ENCODE results near the gene PTPRK. TPM values are rescaled to one million over a fixed set of nuclear protein-coding genes. Genes with fewer than 3 reads are reported as not detected.

Gene PTPRK
- total RNA-seq, 1 donor from 2014 or later, result 18.4 TPM

DNA sequence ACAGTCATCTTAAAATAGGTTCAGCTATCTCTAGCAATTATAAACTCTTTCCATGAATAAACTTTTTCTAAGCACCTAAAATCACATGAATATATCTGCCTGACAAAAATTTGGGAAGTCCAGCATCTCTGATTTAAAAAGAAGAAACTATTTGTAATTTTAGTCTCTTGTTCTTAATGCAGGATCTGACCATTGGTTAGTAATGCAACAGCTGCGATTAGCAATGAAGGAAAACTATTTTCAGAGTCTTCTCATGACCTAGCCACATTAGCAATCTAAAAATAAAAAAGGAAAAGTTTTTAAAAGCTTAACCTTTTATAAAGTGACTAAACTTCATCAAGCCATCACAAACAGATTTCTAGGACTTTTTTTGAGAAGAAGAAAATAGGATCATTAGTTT lies 97.5 kb downstream of the PTPRK start:
- H3K9me3 ChIP-seq (replicated peaks), result peaks cover 12% of the 10 kb centered on the region
- no peaks in the 10 kb centered on the region for H3K27me3 ChIP-seq (ENCODE audit: low read depth)
- H3K4me3 ChIP-seq, result no peak overlapping the region
- TF ChIP-seq, protein P1, sequence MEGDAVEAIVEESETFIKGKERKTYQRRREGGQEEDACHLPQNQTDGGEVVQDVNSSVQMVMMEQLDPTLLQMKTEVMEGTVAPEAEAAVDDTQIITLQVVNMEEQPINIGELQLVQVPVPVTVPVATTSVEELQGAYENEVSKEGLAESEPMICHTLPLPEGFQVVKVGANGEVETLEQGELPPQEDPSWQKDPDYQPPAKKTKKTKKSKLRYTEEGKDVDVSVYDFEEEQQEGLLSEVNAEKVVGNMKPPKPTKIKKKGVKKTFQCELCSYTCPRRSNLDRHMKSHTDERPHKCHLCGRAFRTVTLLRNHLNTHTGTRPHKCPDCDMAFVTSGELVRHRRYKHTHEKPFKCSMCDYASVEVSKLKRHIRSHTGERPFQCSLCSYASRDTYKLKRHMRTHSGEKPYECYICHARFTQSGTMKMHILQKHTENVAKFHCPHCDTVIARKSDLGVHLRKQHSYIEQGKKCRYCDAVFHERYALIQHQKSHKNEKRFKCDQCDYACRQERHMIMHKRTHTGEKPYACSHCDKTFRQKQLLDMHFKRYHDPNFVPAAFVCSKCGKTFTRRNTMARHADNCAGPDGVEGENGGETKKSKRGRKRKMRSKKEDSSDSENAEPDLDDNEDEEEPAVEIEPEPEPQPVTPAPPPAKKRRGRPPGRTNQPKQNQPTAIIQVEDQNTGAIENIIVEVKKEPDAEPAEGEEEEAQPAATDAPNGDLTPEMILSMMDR (IDR thresholded peaks at IDR 0.05; ENCODE audit: borderline replicate concordance), result no peak
- no peak for DNase-seq
- peak overlapping the region; percentile 61 for H3K27ac ChIP-seq (replicated peaks)
- peaks cover 67% of the 10 kb centered on the region for H3K4me1 ChIP-seq
- no peaks in the 10 kb centered on the region for H3K36me3 ChIP-seq
- intact Hi-C loops (cut with micrococcal nuclease), result no loop called here

DNA sequence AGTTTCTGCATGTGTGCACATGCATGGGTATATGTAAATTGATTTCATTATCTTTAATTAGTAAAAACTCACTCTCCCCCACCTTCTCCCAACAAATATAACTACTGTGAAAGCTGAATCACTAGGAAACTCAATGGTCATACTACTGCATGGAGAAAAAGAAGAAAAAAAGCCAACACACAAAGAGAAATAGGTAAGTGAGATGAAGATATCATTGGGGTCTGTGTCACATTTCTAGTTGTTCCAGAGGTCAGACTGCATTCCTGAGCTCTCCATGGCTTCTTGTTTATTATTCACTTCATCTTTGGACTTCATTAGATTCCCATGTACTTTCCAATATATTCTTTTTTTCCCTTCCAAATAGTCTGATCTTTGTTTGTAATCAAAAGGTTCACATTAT lies 98.2 kb downstream of the PTPRK start:
- H3K36me3 ChIP-seq, result no peaks in the 10 kb centered on the region
- no peak for DNase-seq
- peaks cover 68% of the 10 kb centered on the region for H3K4me1 ChIP-seq
- TF ChIP-seq, protein P1 (IDR thresholded peaks at IDR 0.05; ENCODE audit: borderline replicate concordance), result no peak
- H3K27me3 ChIP-seq (ENCODE audit: low read depth), result no peaks in the 10 kb centered on the region
- H3K27ac ChIP-seq (replicated peaks), result peak overlapping the region; percentile 61
- no peak overlapping the region for H3K4me3 ChIP-seq
- H3K9me3 ChIP-seq (replicated peaks), result peaks cover 12% of the 10 kb centered on the region
- intact Hi-C loops (cut with micrococcal nuclease), result no loop called here

DNA sequence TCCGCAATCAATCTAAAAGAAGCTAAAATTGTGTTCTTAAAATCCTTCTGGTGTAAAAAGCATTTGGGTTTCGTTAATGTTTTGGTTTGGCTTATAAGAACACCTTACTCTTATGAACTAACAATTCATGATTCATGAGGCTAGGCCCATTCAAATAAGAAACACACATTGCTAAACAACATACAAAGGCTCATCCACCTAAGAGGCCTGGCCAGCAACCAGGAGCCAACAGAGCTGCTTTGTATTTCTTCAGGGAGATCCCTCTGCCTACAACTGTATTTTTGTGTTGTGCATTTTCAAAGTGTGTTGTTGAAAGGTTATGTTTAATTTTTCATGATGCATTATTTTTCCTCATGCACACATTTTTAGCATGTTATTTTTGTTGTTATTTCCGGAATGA lies 98.6 kb downstream of the PTPRK start:
- Histone ChIP-seq H3K4me3 (no peak overlapping the region), H3K27me3 (ENCODE audit: low read depth) (no peaks in the 10 kb centered on the region), H3K4me1 (peaks cover 66% of the 10 kb centered on the region), H3K36me3 (no peaks in the 10 kb centered on the region), H3K9me3 (replicated peaks) (peaks cover 12% of the 10 kb centered on the region), H3K27ac (replicated peaks) (peak overlapping the region; percentile 61)
- DNase-seq, result no peak
- intact Hi-C loops (cut with micrococcal nuclease), result no loop called here
- TF ChIP-seq, protein P1 (IDR thresholded peaks at IDR 0.05; ENCODE audit: borderline replicate concordance), result no peak

DNA sequence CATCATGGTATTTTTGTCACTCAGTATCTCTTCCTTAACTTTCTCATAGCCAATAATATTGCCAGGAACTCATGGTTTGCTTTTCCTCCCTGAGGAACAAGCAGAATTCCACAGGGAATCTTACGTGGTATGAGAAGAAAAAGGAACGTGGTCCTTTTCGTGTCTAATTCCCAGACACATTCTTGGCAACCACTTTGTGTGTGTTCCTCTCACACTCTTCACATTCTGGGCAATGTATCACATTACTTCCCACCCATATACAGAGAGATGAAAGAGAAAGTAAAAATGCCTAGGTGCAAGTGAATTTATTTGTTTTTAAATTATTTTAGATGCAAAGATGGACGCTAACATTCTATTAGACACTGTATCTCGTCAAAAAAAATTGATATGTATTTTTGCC lies 102.7 kb downstream of the PTPRK start:
- H3K27ac ChIP-seq (replicated peaks), result peak overlapping the region; percentile 61
- H3K9me3 ChIP-seq (replicated peaks), result peaks cover 12% of the 10 kb centered on the region
- intact Hi-C loops (cut with micrococcal nuclease), result no loop called here
- no peaks in the 10 kb centered on the region for H3K36me3 ChIP-seq
- TF ChIP-seq, protein P1 (IDR thresholded peaks at IDR 0.05; ENCODE audit: borderline replicate concordance), result no peak
- peaks cover 47% of the 10 kb centered on the region for H3K4me1 ChIP-seq
- DNase-seq, result no peak
- peak overlapping the region; percentile 20 for H3K4me3 ChIP-seq
- H3K27me3 ChIP-seq (ENCODE audit: low read depth), result no peaks in the 10 kb centered on the region

DNA sequence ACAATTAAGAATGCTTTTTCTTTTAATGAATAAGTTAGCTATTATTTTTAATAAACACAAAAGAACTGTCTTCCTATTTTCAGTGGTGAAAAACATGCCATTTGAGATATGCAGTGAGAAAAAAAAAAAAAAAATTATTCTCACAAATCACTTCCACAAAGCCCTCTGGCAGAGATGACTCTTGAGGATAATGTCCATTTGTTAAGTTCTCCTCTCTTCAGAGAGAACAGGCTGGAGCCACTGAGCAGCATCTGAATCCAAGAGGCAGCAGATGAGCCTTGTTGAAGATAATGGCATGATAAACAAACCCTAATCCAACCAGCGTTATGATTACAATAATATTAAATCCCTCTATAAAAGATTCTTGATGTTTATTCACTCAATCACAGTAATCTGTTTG lies 105.0 kb downstream of the PTPRK start:
- peaks cover 12% of the 10 kb centered on the region for H3K9me3 ChIP-seq (replicated peaks)
- intact Hi-C loops (cut with micrococcal nuclease), result no loop called here

More for the DNA sequence above, 105.0 kb downstream of the PTPRK start:
- H3K27ac ChIP-seq (replicated peaks), result no peak overlapping the region
- H3K27me3 ChIP-seq (ENCODE audit: low read depth), result no peaks in the 10 kb centered on the region
- no peak overlapping the region for H3K4me3 ChIP-seq
- H3K4me1 ChIP-seq, result peaks cover 28% of the 10 kb centered on the region
- H3K36me3 ChIP-seq, result no peaks in the 10 kb centered on the region
- DNase-seq, result no peak
- TF ChIP-seq, protein P1 (IDR thresholded peaks at IDR 0.05; ENCODE audit: borderline replicate concordance), result no peak

Measured in left ventricle myocardium inferior (tissue), 1 donor.